SH-SY5Y (cell line): ENCODE measurements around the gene SPRR2B.

ENCODE experiments used
- GATA2 ChIP-seq: IDR thresholded peaks from 2 replicates; pipeline ENCODE4 v1.6.1; 2011; ENCODE audit warnings: mild to moderate bottlenecking, low read depth, low read length
- GATA3 ChIP-seq: IDR thresholded peaks from 2 replicates; pipeline ENCODE4 v1.6.1; 2011; ENCODE audit warnings: low read depth, mild to moderate bottlenecking, low read length, moderate library complexity

DNA sequence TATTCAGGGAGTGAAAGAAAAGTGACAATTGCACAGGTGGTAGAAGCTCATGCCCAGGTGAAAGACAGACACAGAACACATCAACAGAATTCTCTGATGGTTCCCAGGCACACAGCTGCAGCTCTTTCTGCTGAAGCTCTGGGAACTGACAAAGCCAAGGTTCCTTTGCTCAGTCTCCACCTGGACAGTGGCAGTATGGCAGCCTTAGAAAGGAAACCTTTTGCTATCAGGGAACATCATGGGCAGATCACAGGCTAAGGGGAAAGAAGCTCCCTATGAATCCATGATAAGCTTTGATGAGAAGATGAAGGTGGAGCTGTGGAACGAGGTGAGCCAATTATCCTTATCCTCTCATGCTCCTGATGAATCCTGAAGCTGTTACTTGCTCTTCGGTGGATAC lies 1.2 kb downstream of the SPRR2B start:
- TF ChIP-seq GATA2, result no peak
- no peak for TF ChIP-seq GATA3
